Thyroid gland (tissue), 4 donors: ENCODE measurements around the gene SURF6. TPM values are rescaled to one million over a fixed set of nuclear protein-coding genes. Genes with fewer than 3 reads are reported as not detected.

Experiments
- DNase-seq, 2 donors: peaks; one replicate each; pipeline ENCODE4 v3.0.0-alpha.2; 2019
- H3K27ac ChIP-seq, 3 donors: fragments of 200-600 bp; sonication (generic); 1 replicate in 2 of 3; 2 replicates in 1 of 3; pipeline ENCODE4 v1.5.1; 2016 to 2019; ENCODE audit warnings: mild to moderate bottlenecking in 1 of 3, moderate library complexity in 1 of 3
- H3K27me3 ChIP-seq: fragments of 200-600 bp; sonication (generic); one replicate; pipeline ENCODE4 v1.5.1; 2019
- H3K36me3 ChIP-seq, 2 donors: fragments of 200-600 bp; sonication (generic); one replicate each; pipeline ENCODE4 v1.5.1; 2016 to 2019
- H3K4me1 ChIP-seq, 2 donors: fragments of 200-600 bp; sonication (generic); one replicate each; pipeline ENCODE4 v1.5.1; 2017 to 2019
- H3K4me3 ChIP-seq, 3 donors: fragments of 200-600 bp; sonication (generic); replicated peaks in 1 of 3; 1 replicate in 2 of 3; 2 replicates in 1 of 3; pipeline ENCODE4 v1.5.1; 2016; ENCODE audit warnings: mild to moderate bottlenecking in 1 of 3
- H3K9me3 ChIP-seq: fragments of 200-600 bp; sonication (generic); one replicate; pipeline ENCODE4 v1.5.1; 2017
- CTCF ChIP-seq, 6 experiments: fragments of 200-600 bp in 3 of 6; fragments of 450-650 bp in 3 of 6; sonication (generic) in 3 of 6; IDR thresholded peaks; one replicate each; pipeline ENCODE4 v1.5.1; 2016 to 2019; ENCODE audit warnings: antibody characterized with exemption in 6 of 6, mild to moderate bottlenecking in 2 of 6, inconsistent platforms in 1 of 6, moderate library complexity in 1 of 6
- POLR2A ChIP-seq, 2 donors: fragments of 450-650 bp; IDR thresholded peaks; one replicate each; pipeline ENCODE4 v1.6.1; 2017; ENCODE audit warnings: antibody characterized with exemption in 2 of 2, mild to moderate bottlenecking in 2 of 2, moderate library complexity in 1 of 2
- WGBS, 2 donors: methylation state at CpG; one replicate each; pipeline ENCODE4 v1.1.5; 2017; 5-methylcytosine and 5-hydroxymethylcytosine counted together
- intact Hi-C: fragments of 100-400 bp; cut with DNase I; formaldehyde crosslinking; loops from one replicate; pipeline ENCODE4 v1.15.1; 2023
- total RNA-seq, 4 donors: library from RNA; depleted of rRNA; stranded (reverse); fragments of >200 nt; gene quantifications; one replicate each; pipeline ENCODE4 v1.2.3, GENCODE V29; 2016

The SURF6 gene
- total RNA-seq, 4 donors from 2014 or later = 18.4 to 34.9 (median 22.0) TPM

- H3K36me3 ChIP-seq = peaks cover 56 to 63% of the 10 kb centered on the region in 2 donors
- intact Hi-C loops = no loop called here
These were observed 26.5 kb upstream of the SURF6 start for GRCh38 chr9:133362359-133363044.

GRCh38 chr9:133361507-133362092 lies 25.6 kb upstream of the SURF6 start:
- Histone ChIP-seq H3K36me3 (peaks cover 49 to 57% of the 10 kb centered on the region in 2 donors), H3K4me3 (no peak overlapping the region), H3K4me1 (peaks cover 9 to 13% of the 10 kb centered on the region in 2 donors), H3K27ac (no peak overlapping the region), H3K27me3 (no peaks in the 10 kb centered on the region), H3K9me3 (no peaks in the 10 kb centered on the region)
- intact Hi-C loops = no loop called here
- no peak for DNase-seq
- 87 to 91% methylated on average over 13 of the region's 13 CpGs for WGBS, 2 donors
- TF ChIP-seq POLR2A (IDR thresholded peaks at IDR 0.05) (no peak), CTCF (IDR thresholded peaks at IDR 0.05) (no peak)

More at GRCh38 chr9:133362359-133363044, 26.5 kb upstream of the SURF6 start:
- Histone ChIP-seq H3K27ac (no peak overlapping the region), H3K9me3 (no peaks in the 10 kb centered on the region), H3K27me3 (no peaks in the 10 kb centered on the region), H3K4me1 (peaks cover 2 to 7% of the 10 kb centered on the region in 2 donors), H3K4me3 (no peak overlapping the region)
- TF ChIP-seq POLR2A (IDR thresholded peaks at IDR 0.05) = no peak
- TF ChIP-seq CTCF (IDR thresholded peaks at IDR 0.05) = no peak
- WGBS, 2 donors = 93 to 96% methylated on average over 12 to 13 of the region's 15 CpGs
- no peak for DNase-seq

GRCh38 chr9:133360400-133361393 lies 24.7 kb upstream of the SURF6 start:
- Histone ChIP-seq H3K4me1 (peaks cover 12 to 14% of the 10 kb centered on the region in 2 donors), H3K27ac (no peak overlapping the region), H3K4me3 (no peak overlapping the region), H3K9me3 (no peaks in the 10 kb centered on the region), H3K36me3 (peaks cover 40 to 49% of the 10 kb centered on the region in 2 donors), H3K27me3 (no peaks in the 10 kb centered on the region)
- intact Hi-C loops = no loop called here
- no peak for TF ChIP-seq CTCF (IDR thresholded peaks at IDR 0.05)
- TF ChIP-seq POLR2A (IDR thresholded peaks at IDR 0.05) = no peak
- DNase-seq = no peak
- 83 to 87% methylated on average over 18 to 21 of the region's 21 CpGs for WGBS, 2 donors

GRCh38 chr9:133359399-133360175 lies 23.6 kb upstream of the SURF6 start:
- no peaks in the 10 kb centered on the region for H3K27me3 ChIP-seq
- no peak for DNase-seq
- intact Hi-C loops = loop anchor here (10.0 kb wide), 2 partner anchors 125 to 325 kb away; partner anchors contain the start of gene GTF3C5
- peaks cover 30 to 37% of the 10 kb centered on the region in 2 donors for H3K36me3 ChIP-seq
- H3K27ac ChIP-seq = no peak overlapping the region
- H3K4me1 ChIP-seq = peaks cover 17 to 22% of the 10 kb centered on the region in 2 donors
- no peak overlapping the region for H3K4me3 ChIP-seq
- TF ChIP-seq CTCF (IDR thresholded peaks at IDR 0.05) = peak in 1 of 6 experiments; percentile 8
- no peak for TF ChIP-seq POLR2A (IDR thresholded peaks at IDR 0.05)
- 69 to 83% methylated on average over 16 of the region's 20 CpGs for WGBS, 2 donors
- H3K9me3 ChIP-seq = no peaks in the 10 kb centered on the region
